H1 (cell line): ENCODE data around the gene SPIB. TPM values are rescaled to one million over a fixed set of nuclear protein-coding genes. Genes with fewer than 3 reads are reported as not detected.
A peak's percentile ranks its signal among the peaks of the same experiment; 100 is the strongest.

Source experiments
- CTCF ChIA-PET: fragments of 300-600 bp; sonication (Branson Sonifier 250); formaldehyde crosslinking; loops from one replicate; lab custom pipeline; 2021; ENCODE audit not compliant: partially characterized antibody; lab: Charles Lee
- POLR2A ChIA-PET: fragments of 300-600 bp; sonication (Branson Sonifier 250); formaldehyde crosslinking; loops from one replicate; lab custom pipeline; 2021; ENCODE audit warnings: inconsistent platforms; ENCODE audit not compliant: partially characterized antibody; lab: Charles Lee
- DNase-seq, 2 experiments: peaks; one replicate each; pipeline versions ENCODE4 v3.0.0 to v3.0.0-alpha.2; 2010 to 2022; ENCODE audit warnings: low spot score in 2 of 2, low read depth in 1 of 2, mixed read lengths in 1 of 2
- FAIRE-seq: peaks from 2 replicates; lab custom pipeline; 2011; peaks lifted over from hg19 to GRCh38; lab: Jason Lieb, UNC
- H2AFZ ChIP-seq: 2 replicates; pipeline ENCODE4 v1.8.1; 2012; ENCODE audit warnings: low read length, inconsistent platforms
- H2AK5ac ChIP-seq: 2 replicates; pipeline ENCODE4 v1.6.1; 2013; ENCODE audit warnings: low read depth, low read length
- H2BK120ac ChIP-seq: replicated peaks from 2 replicates; pipeline ENCODE3; 2013; ENCODE audit warnings: low read depth, low read length, inconsistent platforms
- H2BK12ac ChIP-seq: 2 replicates; pipeline ENCODE4 v1.6.1; 2013; ENCODE audit warnings: low read depth, low read length
- H2BK15ac ChIP-seq: 2 replicates; pipeline ENCODE4 v1.6.1; 2013; ENCODE audit warnings: low read length
- H2BK20ac ChIP-seq: 2 replicates; pipeline ENCODE4 v1.6.1; 2013; ENCODE audit warnings: low read length
- H2BK5ac ChIP-seq: 2 replicates; pipeline ENCODE4 v1.6.1; 2013; ENCODE audit warnings: low read depth, low read length
- H3K14ac ChIP-seq: 2 replicates; pipeline ENCODE4 v1.6.1; 2013; ENCODE audit warnings: inconsistent platforms; ENCODE audit not compliant: insufficient read length
- H3K18ac ChIP-seq: 2 replicates; pipeline ENCODE4 v1.6.1; 2013; ENCODE audit warnings: low read length; ENCODE audit errors: extremely low read depth
- H3K23ac ChIP-seq: 2 replicates; pipeline ENCODE4 v1.6.1; 2013; ENCODE audit warnings: inconsistent platforms; ENCODE audit not compliant: insufficient read length
- H3K23me2 ChIP-seq: 2 replicates; pipeline ENCODE4 v1.6.1; 2013; ENCODE audit warnings: low read depth, low read length
- H3K27ac ChIP-seq: 2 replicates; pipeline ENCODE4 v1.6.1; 2011; ENCODE audit warnings: low read depth, low read length, inconsistent platforms
- H3K27me3 ChIP-seq, 4 experiments: replicated peaks in 1 of 4; 1 replicate in 1 of 4; 2 replicates in 3 of 4; pipeline versions ENCODE4 v1.6.1 to v1.8.1; 2011 to 2013; ENCODE audit warnings: low read length in 3 of 4, mild to moderate bottlenecking in 3 of 4, inconsistent platforms in 2 of 4, mixed read lengths in 2 of 4, moderate library complexity in 1 of 4; ENCODE audit not compliant: control insufficient read depth in 3 of 4, insufficient read depth in 3 of 4; ENCODE audit errors: extremely low read depth in 1 of 4
- H3K36me3 ChIP-seq, 4 experiments: 2 replicates each; pipeline versions ENCODE4 v1.6.1 to v1.8.1; 2011 to 2013; ENCODE audit warnings: mild to moderate bottlenecking in 4 of 4, low read length in 3 of 4, moderate library complexity in 2 of 4, control low read depth in 1 of 4, inconsistent platforms in 1 of 4; ENCODE audit not compliant: insufficient read depth in 4 of 4, control insufficient read depth in 2 of 4
- H3K4ac ChIP-seq: replicated peaks from 2 replicates; pipeline ENCODE3; 2013; ENCODE audit warnings: low read length, low read depth, mixed read lengths, inconsistent platforms; ENCODE audit not compliant: insufficient read length
- H3K4me1 ChIP-seq, 4 experiments: replicated peaks in 1 of 4; 1 replicate in 1 of 4; 2 replicates in 3 of 4; pipeline versions ENCODE4 v1.6.1 to v1.8.1; 2011 to 2013; ENCODE audit warnings: low read length in 3 of 4, inconsistent platforms in 2 of 4, mixed read lengths in 1 of 4; ENCODE audit not compliant: insufficient read depth in 4 of 4, control insufficient read depth in 3 of 4
- H3K4me2 ChIP-seq, 2 experiments: 2 replicates each; pipeline versions ENCODE4 v1.6.1 to v1.8.1; 2011 to 2013; ENCODE audit warnings: low read depth in 2 of 2, low read length in 2 of 2, control low read depth in 1 of 2, inconsistent platforms in 1 of 2, mild to moderate bottlenecking in 1 of 2; ENCODE audit not compliant: insufficient read depth in 1 of 2
- H3K4me3 ChIP-seq, 4 experiments: fragments of 200-600, 300-600 bp in 1 of 4; sonication (generic), shearing (Covaris generic), sonication (Bioruptor Twin) in 1 of 4; 2 replicates each; pipeline versions ENCODE4 v1.5.1 to v1.8.1; 2011 to 2016; ENCODE audit warnings: low read length in 4 of 4, low read depth in 3 of 4, control low read depth in 2 of 4, inconsistent platforms in 2 of 4, mild to moderate bottlenecking in 2 of 4, mixed read lengths in 1 of 4, moderate library complexity in 1 of 4; ENCODE audit not compliant: insufficient read depth in 2 of 4; ENCODE audit errors: extremely low read depth in 1 of 4
- H3K56ac ChIP-seq: replicated peaks from 2 replicates; pipeline ENCODE3; 2013; ENCODE audit warnings: low read depth, mild to moderate bottlenecking, mixed read lengths, low read length, inconsistent platforms; ENCODE audit not compliant: insufficient read length
- H3K79me1 ChIP-seq: 2 replicates; pipeline ENCODE4 v1.6.1; 2013; ENCODE audit warnings: low read depth, low read length, control low read depth
- H3K79me2 ChIP-seq, 2 experiments: 2 replicates each; pipeline versions ENCODE4 v1.6.1 to v1.8.1; 2012 to 2013; ENCODE audit warnings: low read length in 2 of 2, mild to moderate bottlenecking in 2 of 2, inconsistent platforms in 1 of 2; ENCODE audit not compliant: insufficient read depth in 2 of 2, control insufficient read depth in 1 of 2
- H3K9ac ChIP-seq, 4 experiments: replicated peaks in 1 of 4; 1 replicate in 1 of 4; 2 replicates in 3 of 4; pipeline versions ENCODE4 v1.6.1 to v1.8.1; 2011 to 2013; ENCODE audit warnings: low read depth in 3 of 4, low read length in 3 of 4, control low read depth in 2 of 4, mild to moderate bottlenecking in 2 of 4, moderate library complexity in 2 of 4, inconsistent platforms in 1 of 4; ENCODE audit errors: extremely low read depth in 1 of 4
- H3K9me3 ChIP-seq, 2 experiments: 2 replicates each; pipeline versions ENCODE4 v1.6.1 to v1.8.1; 2012 to 2013; ENCODE audit warnings: mild to moderate bottlenecking in 2 of 2, moderate library complexity in 2 of 2, control low read depth in 1 of 2, inconsistent platforms in 1 of 2, low read depth in 1 of 2, low read length in 1 of 2, mixed read lengths in 1 of 2; ENCODE audit not compliant: insufficient read depth in 2 of 2
- H4K20me1 ChIP-seq, 2 experiments: replicated peaks in 1 of 2; 2 replicates each; pipeline versions ENCODE3 to v1.8.1; 2011 to 2013; ENCODE audit warnings: inconsistent platforms in 2 of 2, low read length in 2 of 2, mild to moderate bottlenecking in 1 of 2; ENCODE audit not compliant: insufficient read depth in 2 of 2, control insufficient read depth in 1 of 2
- H4K5ac ChIP-seq: 2 replicates; pipeline ENCODE4 v1.6.1; 2013; ENCODE audit warnings: low read length, low read depth, mixed read lengths, inconsistent platforms; ENCODE audit not compliant: insufficient read length
- H4K8ac ChIP-seq: 2 replicates; pipeline ENCODE4 v1.8.0; 2013; ENCODE audit warnings: mild to moderate bottlenecking, moderate library complexity, low read length, inconsistent platforms; ENCODE audit not compliant: insufficient read depth; ENCODE audit errors: extremely low read depth
- H4K91ac ChIP-seq: replicated peaks from 2 replicates; pipeline ENCODE3; 2013; ENCODE audit warnings: low read length, mixed read lengths, inconsistent platforms; ENCODE audit not compliant: insufficient read length
- CTBP2 ChIP-seq: IDR thresholded peaks from 2 replicates; pipeline ENCODE4 v1.7.0; 2011; ENCODE audit warnings: borderline replicate concordance, mild to moderate bottlenecking, moderate library complexity, mixed read lengths, low read length; ENCODE audit not compliant: insufficient read depth, insufficient read length
- NRF1 ChIP-seq: IDR thresholded peaks from 2 replicates; pipeline ENCODE4 v1.6.1; 2011; ENCODE audit warnings: mild to moderate bottlenecking, low read depth, low read length, improper control_type of control experiment
- RAD21 ChIP-seq, 2 experiments: IDR thresholded peaks in 1 of 2; conservative IDR thresholded peaks in 1 of 2; 2 replicates each; pipeline ENCODE4 v1.6.1; 2011; ENCODE audit warnings: low read depth in 2 of 2, low read length in 2 of 2, improper control_type of control experiment in 1 of 2, inconsistent platforms in 1 of 2, mild to moderate bottlenecking in 1 of 2, moderate library complexity in 1 of 2
- TBP ChIP-seq: IDR thresholded peaks from 2 replicates; pipeline ENCODE4 v1.6.1; 2011; ENCODE audit warnings: low read depth, low read length, improper control_type of control experiment
- WGBS, 2 experiments: shearing (Covaris generic) in 1 of 2; methylation state at CpG; one replicate each; pipeline versions ENCODE4 v1.1.6 to v1.1.7; 2013 to 2015; ENCODE audit warnings: low lambda C conversion rate in 2 of 2, mixed read lengths in 2 of 2, inconsistent platforms in 1 of 2, low coverage in 1 of 2, missing lambda C conversion rate in 1 of 2; ENCODE audit not compliant: insufficient replicate concordance in 2 of 2, insufficient coverage in 1 of 2, insufficient read length in 1 of 2; ENCODE audit errors: extremely low coverage in 1 of 2, missing lambda C conversion rate in 1 of 2; 5-methylcytosine and 5-hydroxymethylcytosine counted together
- polyA plus RNA-seq, 7 experiments: library from polyadenylated mRNA; depleted of rRNA in 3 of 7; stranded (reverse) in 5 of 7; unstranded in 2 of 7; fragments of >200 nt in 5 of 7; fragments of 200-250 nt in 2 of 7; gene quantifications; 1 replicate in 5 of 7; 2 replicates in 1 of 7; 4 replicates in 1 of 7; pipeline versions ENCODE4 v1.2.1 to v1.2.3, GENCODE V29; 2011 to 2013; ENCODE audit warnings: missing spikeins in 2 of 7, mixed read lengths in 2 of 7
- total RNA-seq: library from RNA; stranded (reverse); fragmentation: NEBNext Ultra II Directional; extraction: Animal tissue kit (Norgen Biotek cat#: 25700); gene quantifications from 2 replicates; pipeline ENCODE4 v1.2.1, GENCODE V29; 2021
- TF ChIP-seq, protein P1 (sequence below), 3 experiments: IDR thresholded peaks; 1 replicate in 2 of 3; 2 replicates in 1 of 3; pipeline versions ENCODE4 v1.5.1 to v1.6.1; 2011; ENCODE audit warnings: low read length in 3 of 3, mild to moderate bottlenecking in 3 of 3, inconsistent platforms in 2 of 3, low read depth in 1 of 3, moderate library complexity in 1 of 3; ENCODE audit not compliant: insufficient read depth in 1 of 3; ENCODE audit errors: control extremely low read depth in 1 of 3

The SPIB gene
- total and polyA plus RNA-seq, 2 of the 8 experiments (the other 6 are each of a cell fraction or from before 2014, with no cell fraction given): 11.1 to 17.4 TPM

DNA sequence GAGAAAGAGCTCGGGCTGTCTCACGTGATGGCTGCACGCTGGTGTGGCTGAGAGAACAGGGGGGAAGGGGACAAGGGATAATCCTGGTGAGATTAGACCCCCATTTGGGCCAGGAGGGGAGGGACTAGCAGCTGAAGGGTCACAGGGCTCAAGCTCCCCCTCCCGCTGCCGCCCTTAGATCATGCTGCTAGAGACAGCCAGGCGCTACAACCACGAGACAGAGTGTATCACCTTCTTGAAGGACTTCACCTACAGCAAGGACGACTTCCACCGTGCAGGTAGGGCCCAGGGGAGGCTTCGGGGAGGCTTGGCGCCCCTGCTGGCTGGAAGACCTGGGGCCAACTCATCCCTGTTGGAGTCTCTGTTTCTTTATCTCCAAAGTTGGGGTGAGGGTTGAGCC is 39.1 kb upstream of the SPIB start:
- H3K27ac ChIP-seq: no peak overlapping the region
- ChIA-PET CTCF (interaction anchor here (1.0 to 3.3 kb wide), 2 partner anchors 11 to 37 kb away, joined by 3 to 11 read pairs; no protein-coding TSS in a partner anchor), POLR2A (no interaction called here)

More for the DNA sequence above, 39.1 kb upstream of the SPIB start:
- Histone ChIP-seq H3K9ac (no peak overlapping the region), H3K56ac (no peak overlapping the region), H3K14ac (no peak overlapping the region), H3K79me1 (no peaks in the 10 kb centered on the region; the same call in 1 of the 2 replicates), H3K36me3 (peaks cover 12 to 43% (median 33%) of the 10 kb centered on the region in 4 experiments), H2BK20ac (no peak overlapping the region), H3K4ac (no peak overlapping the region), H2AFZ (no peak overlapping the region), H4K91ac (no peak overlapping the region), H3K4me2 (no peak overlapping the region), H2BK15ac (no peak overlapping the region), H3K4me1 (peaks cover 0 to 5% (median 1%) of the 10 kb centered on the region in 4 experiments; a peak in 5 of 7 replicates), H2BK5ac (no peak overlapping the region), H3K9me3 (no peaks in the 10 kb centered on the region), H2BK120ac (no peak overlapping the region), H2AK5ac (no peak overlapping the region), H3K4me3 (no peak overlapping the region), H2BK12ac (no peak overlapping the region), H3K23ac (no peak overlapping the region), H3K23me2 (peaks cover 3% of the 10 kb centered on the region; the same call in 1 of the 2 replicates), H4K5ac (no peak overlapping the region), H3K79me2 (peaks cover 0 to 2% of the 10 kb centered on the region in 2 experiments; a peak in 2 of 4 replicates), H4K20me1 (peaks cover 5 to 6% of the 10 kb centered on the region in 2 experiments), H3K18ac (no peak overlapping the region), H4K8ac (no peak overlapping the region), H3K27me3 (no peaks in the 10 kb centered on the region)
- TF ChIP-seq TBP (no peak), NRF1 (no peak), CTBP2 (no peak), RAD21 (IDR thresholded peaks at IDR 0.05 in 1 of 2, conservative IDR thresholded peaks at IDR 0.05 in 1 of 2; ENCODE audit: low read depth in 2 of 2, low read length in 2 of 2) (no peak)
- TF ChIP-seq, protein P1, sequence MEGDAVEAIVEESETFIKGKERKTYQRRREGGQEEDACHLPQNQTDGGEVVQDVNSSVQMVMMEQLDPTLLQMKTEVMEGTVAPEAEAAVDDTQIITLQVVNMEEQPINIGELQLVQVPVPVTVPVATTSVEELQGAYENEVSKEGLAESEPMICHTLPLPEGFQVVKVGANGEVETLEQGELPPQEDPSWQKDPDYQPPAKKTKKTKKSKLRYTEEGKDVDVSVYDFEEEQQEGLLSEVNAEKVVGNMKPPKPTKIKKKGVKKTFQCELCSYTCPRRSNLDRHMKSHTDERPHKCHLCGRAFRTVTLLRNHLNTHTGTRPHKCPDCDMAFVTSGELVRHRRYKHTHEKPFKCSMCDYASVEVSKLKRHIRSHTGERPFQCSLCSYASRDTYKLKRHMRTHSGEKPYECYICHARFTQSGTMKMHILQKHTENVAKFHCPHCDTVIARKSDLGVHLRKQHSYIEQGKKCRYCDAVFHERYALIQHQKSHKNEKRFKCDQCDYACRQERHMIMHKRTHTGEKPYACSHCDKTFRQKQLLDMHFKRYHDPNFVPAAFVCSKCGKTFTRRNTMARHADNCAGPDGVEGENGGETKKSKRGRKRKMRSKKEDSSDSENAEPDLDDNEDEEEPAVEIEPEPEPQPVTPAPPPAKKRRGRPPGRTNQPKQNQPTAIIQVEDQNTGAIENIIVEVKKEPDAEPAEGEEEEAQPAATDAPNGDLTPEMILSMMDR (IDR thresholded peaks at IDR 0.05; ENCODE audit: control extremely low read depth in 1 of 3, insufficient read depth in 1 of 3, low read depth in 1 of 3, low read length in 3 of 3): peak in 1 of 3 experiments; percentile 20; a peak in 1 of 4 replicates
- DNase-seq (no peak), FAIRE-seq (no peak)
- 91% methylated on average over 11 of the region's 11 CpGs; no CpG with 5 or more reads in 1 of the 2 experiments for whole genome bisulfite sequencing, 2 experiments
